HCT116 (cell line): ENCODE results near the gene MYBL2. TPM values are rescaled to one million over a fixed set of nuclear protein-coding genes. Genes with fewer than 3 reads are reported as not detected.

Source experiments
- ATAC-seq: fragments of 200-7000 bp; cut with Tn5 transposase; 2 replicates; pipeline ENCODE4 v1.9.1; 2020; ENCODE audit warnings: mild to moderate bottlenecking, moderate library complexity
- BruUV-seq: library from RNA; stranded (reverse); fragments of 400-500 nt; replicated peaks from 2 replicates; lab custom pipeline; 2021; lab: Mats Ljungman, UMichigan
- CTCF ChIA-PET: fragments of 300-600 bp; sonication (Branson Sonifier 250); formaldehyde crosslinking; loops from one replicate; lab custom pipeline; 2021; ENCODE audit warnings: antibody characterized with exemption; lab: Charles Lee
- POLR2A ChIA-PET: fragments of 300-600, 350-600 bp; sonication (Branson Sonifier 250); formaldehyde crosslinking; loops from one replicate; lab custom pipeline; 2021; ENCODE audit warnings: antibody characterized with exemption; lab: Charles Lee
- RAD21 ChIA-PET, 2 experiments: fragments of 300-600 bp; sonication (Branson Sonifier 250); formaldehyde crosslinking; loops; one replicate each; lab custom pipeline; 2023; ENCODE audit warnings: low total read pairs in 2 of 2; ENCODE audit not compliant: uncharacterized antibody in 2 of 2, unreplicated experiment in 2 of 2, low non-redundant PET in 1 of 2; lab: Charles Lee
- DNase-seq: peaks from one replicate; pipeline ENCODE4 v3.0.0-alpha.2; 2010; ENCODE audit warnings: low read depth, low spot score
- H2AFZ ChIP-seq: fragments of 200-600 bp; shearing (Covaris generic), sonication (generic); 2 replicates; pipeline ENCODE4 v1.6.1; 2017; ENCODE audit warnings: low read depth, mixed run types, mixed read lengths, antibody characterized with exemption, low read length; ENCODE audit not compliant: poor library complexity, severe bottlenecking
- H3K27ac ChIP-seq: 2 replicates; pipeline ENCODE4 v1.5.1; 2012; ENCODE audit warnings: low read depth, low read length
- H3K27me3 ChIP-seq: fragments of 200-600 bp; sonication (generic); 2 replicates; pipeline ENCODE4 v1.6.1; 2016; ENCODE audit warnings: mixed run types, low read length, mixed read lengths; ENCODE audit not compliant: insufficient read depth
- H3K36me3 ChIP-seq, 2 experiments: fragments of 200-500 bp in 1 of 2; fragments of 200-600 bp in 1 of 2; sonication (Bioruptor generic) in 1 of 2; sonication (generic) in 1 of 2; 2 replicates each; pipeline versions ENCODE4 v1.5.1 to v1.6.1; 2014 to 2016; ENCODE audit warnings: low read length in 2 of 2, inconsistent platforms in 1 of 2, mixed read lengths in 1 of 2, mixed run types in 1 of 2; ENCODE audit not compliant: insufficient read depth in 2 of 2, control insufficient read depth in 1 of 2
- H3K4me1 ChIP-seq, 2 experiments: fragments of 200-600 bp in 1 of 2; sonication (generic) in 1 of 2; 2 replicates each; pipeline versions ENCODE4 v1.5.1 to v1.6.1; 2012 to 2017; ENCODE audit warnings: low read length in 2 of 2, inconsistent platforms in 1 of 2, mild to moderate bottlenecking in 1 of 2, mixed read lengths in 1 of 2, mixed run types in 1 of 2, moderate library complexity in 1 of 2; ENCODE audit not compliant: insufficient read depth in 2 of 2, control insufficient read depth in 1 of 2
- H3K4me2 ChIP-seq: fragments of 200-600 bp; sonication (generic); 2 replicates; pipeline ENCODE4 v1.6.1; 2017; ENCODE audit warnings: mixed run types, low read length, mixed read lengths
- H3K4me3 ChIP-seq, 2 experiments: fragments of 200-600 bp in 1 of 2; sonication (generic) in 1 of 2; replicated peaks in 1 of 2; 2 replicates each; pipeline ENCODE4 v1.5.1; 2011 to 2016; ENCODE audit warnings: low read length in 2 of 2, control low read depth in 1 of 2, low read depth in 1 of 2, mild to moderate bottlenecking in 1 of 2, mixed read lengths in 1 of 2, mixed run types in 1 of 2
- H3K79me2 ChIP-seq: fragments of 200-600 bp; sonication (generic); 2 replicates; pipeline ENCODE4 v1.6.1; 2017; ENCODE audit warnings: mild to moderate bottlenecking, mixed run types, low read length, moderate library complexity, mixed read lengths; ENCODE audit not compliant: insufficient read depth
- H3K9ac ChIP-seq: fragments of 200-600 bp; sonication (generic); 2 replicates; pipeline ENCODE4 v1.6.1; 2016; ENCODE audit warnings: low read length, mixed read lengths
- H3K9me2 ChIP-seq: fragments of 200-600 bp; sonication (generic), shearing (Covaris generic); 2 replicates; pipeline ENCODE4 v1.6.1; 2017; ENCODE audit warnings: mixed run types, mild to moderate bottlenecking, moderate library complexity; ENCODE audit not compliant: insufficient read depth
- H3K9me3 ChIP-seq, 2 experiments: fragments of 200-500 bp in 1 of 2; fragments of 200-600 bp in 1 of 2; sonication (Bioruptor generic) in 1 of 2; sonication (generic) in 1 of 2; 2 replicates each; pipeline ENCODE4 v1.6.1; 2014 to 2017; ENCODE audit warnings: low read length in 2 of 2, mixed read lengths in 2 of 2, inconsistent platforms in 1 of 2, low read depth in 1 of 2, mild to moderate bottlenecking in 1 of 2, mixed run types in 1 of 2, moderate library complexity in 1 of 2; ENCODE audit not compliant: control insufficient read depth in 1 of 2, insufficient read depth in 1 of 2
- H4K20me1 ChIP-seq: fragments of 200-600 bp; sonication (generic), shearing (Covaris generic); 2 replicates; pipeline ENCODE4 v1.6.1; 2017; ENCODE audit warnings: mixed run types, mild to moderate bottlenecking, moderate library complexity; ENCODE audit not compliant: insufficient read depth
- CBX3 ChIP-seq: IDR thresholded peaks from 2 replicates; pipeline ENCODE4 v1.6.1; 2012; ENCODE audit warnings: low read depth
- ELF1 ChIP-seq: IDR thresholded peaks from 2 replicates; pipeline ENCODE4 v1.6.1; 2012; ENCODE audit warnings: low read depth, borderline replicate concordance
- EZH2 ChIP-seq: fragments of 200-600 bp; sonication (generic); IDR thresholded peaks from 2 replicates; pipeline ENCODE4 v1.6.1; 2017; ENCODE audit warnings: antibody characterized with exemption, mixed run types
- EZH2phosphoT487 ChIP-seq: fragments of 200-600 bp; IDR thresholded peaks from 2 replicates; pipeline ENCODE4 v1.6.1; 2018; ENCODE audit warnings: antibody characterized with exemption, borderline replicate concordance
- FOSL1 ChIP-seq: IDR thresholded peaks from 2 replicates; pipeline ENCODE4 v1.6.1; 2012; ENCODE audit warnings: low read depth
- POLR2A ChIP-seq: IDR thresholded peaks from 2 replicates; pipeline ENCODE4 v1.7.0; 2011; ENCODE audit warnings: borderline replicate concordance; ENCODE audit not compliant: insufficient read depth, insufficient read length; ENCODE audit errors: extremely low read depth
- SIN3A ChIP-seq: IDR thresholded peaks from 2 replicates; pipeline ENCODE4 v1.6.1; 2012; ENCODE audit warnings: low read depth
- SP1 ChIP-seq: IDR thresholded peaks from 2 replicates; pipeline ENCODE4 v1.6.1; 2012; ENCODE audit warnings: low read depth
- SRF ChIP-seq: IDR thresholded peaks from 2 replicates; pipeline ENCODE4 v1.6.1; 2012; ENCODE audit warnings: low read depth
- TCF7L2 ChIP-seq: IDR thresholded peaks from 2 replicates; pipeline ENCODE4 v1.7.0; 2011; ENCODE audit warnings: borderline replicate concordance, inconsistent platforms; ENCODE audit not compliant: insufficient read depth, insufficient read length; ENCODE audit errors: extremely low read depth
- YY1 ChIP-seq: IDR thresholded peaks from 2 replicates; pipeline ENCODE4 v1.6.1; 2011; ENCODE audit warnings: low read length, low read depth, moderate library complexity, mild to moderate bottlenecking; ENCODE audit not compliant: insufficient replicate concordance; ENCODE audit errors: extremely low read depth
- ZFX ChIP-seq: fragments of 450-650 bp; IDR thresholded peaks from 2 replicates; pipeline ENCODE4 v1.6.1; 2017
- ZNF274 ChIP-seq: fragments of 200-500 bp; sonication (Bioruptor generic); IDR thresholded peaks from 2 replicates; pipeline ENCODE4 v1.6.1; 2014; ENCODE audit warnings: mild to moderate bottlenecking, low read depth, low read length, inconsistent platforms
- intact Hi-C: fragments of 100-400 bp; cut with micrococcal nuclease; formaldehyde crosslinking; loops from 2 replicates; pipeline ENCODE4 v1.10.0; 2022
- total RNA-seq: library from RNA; stranded (reverse); gene quantifications from one replicate; pipeline ENCODE4 v1.2.1, GENCODE V29; 2021; ENCODE audit not compliant: unreplicated experiment
- TF ChIP-seq, protein P1 (sequence below): IDR thresholded peaks from 2 replicates; pipeline ENCODE4 v1.6.1; 2011; ENCODE audit warnings: mild to moderate bottlenecking, low read length, moderate library complexity; ENCODE audit not compliant: insufficient replicate concordance; ENCODE audit errors: extremely low read depth
- TF ChIP-seq, protein P2 (sequence below), 3 experiments: fragments of 200-600 bp in 1 of 3; sonication (generic) in 1 of 3; IDR thresholded peaks in 2 of 3; conservative IDR thresholded peaks in 1 of 3; 2 replicates each; pipeline ENCODE4 v1.5.1; 2012 to 2017; ENCODE audit warnings: low read depth in 2 of 3, low read length in 2 of 3, antibody characterized with exemption in 1 of 3, borderline replicate concordance in 1 of 3, control low read depth in 1 of 3, mild to moderate bottlenecking in 1 of 3, mixed read lengths in 1 of 3, mixed run types in 1 of 3, moderate library complexity in 1 of 3; ENCODE audit not compliant: insufficient read depth in 1 of 3

Gene MYBL2
- total RNA-seq, 1 experiment from 2014 or later = 92.1 TPM

- no peak for DNase-seq
Observed at GRCh38 chr20:43726811-43727338, 60.0 kb downstream of the MYBL2 start, which contains the start of gene GTSF1L. Gene GTSF1L, minus strand, starts transcription at chr20:43727002. Its CDS starts 308 bp downstream, at chr20:43726694.

More at GRCh38 chr20:43726811-43727338, 60.0 kb downstream of the MYBL2 start, which contains the start of gene GTSF1L:
- ChIA-PET RAD21 (no interaction called here), CTCF (no interaction called here), POLR2A (no interaction called here)
- no TSS peak for BruUV-seq
- Histone ChIP-seq H3K9me2 (no peaks in the 10 kb centered on the region), H3K79me2 (no peaks in the 10 kb centered on the region), H3K36me3 (no peaks in the 10 kb centered on the region), H3K4me1 (no peaks in the 10 kb centered on the region), H3K4me3 (no peak within 1 kb of the TSS), H4K20me1 (no peaks in the 10 kb centered on the region), H3K4me2 (no peak within 1 kb of the TSS), H3K9me3 (no peaks in the 10 kb centered on the region), H2AFZ (no peak within 1 kb of the TSS), H3K27ac (no peak within 1 kb of the TSS), H3K27me3 (no peaks in the 10 kb centered on the region), H3K9ac (no peak within 1 kb of the TSS)
- intact Hi-C loops = no loop called here
- no peak for ATAC-seq
- TF ChIP-seq CBX3 (no peak), EZH2 (no peak), ZFX (no peak), SIN3A (no peak), EZH2phosphoT487 (no peak), POLR2A (no peak), ELF1 (no peak), YY1 (no peak), SRF (no peak), TCF7L2 (no peak), FOSL1 (no peak), ZNF274 (no peak), SP1 (no peak)
- TF ChIP-seq, protein P1, sequence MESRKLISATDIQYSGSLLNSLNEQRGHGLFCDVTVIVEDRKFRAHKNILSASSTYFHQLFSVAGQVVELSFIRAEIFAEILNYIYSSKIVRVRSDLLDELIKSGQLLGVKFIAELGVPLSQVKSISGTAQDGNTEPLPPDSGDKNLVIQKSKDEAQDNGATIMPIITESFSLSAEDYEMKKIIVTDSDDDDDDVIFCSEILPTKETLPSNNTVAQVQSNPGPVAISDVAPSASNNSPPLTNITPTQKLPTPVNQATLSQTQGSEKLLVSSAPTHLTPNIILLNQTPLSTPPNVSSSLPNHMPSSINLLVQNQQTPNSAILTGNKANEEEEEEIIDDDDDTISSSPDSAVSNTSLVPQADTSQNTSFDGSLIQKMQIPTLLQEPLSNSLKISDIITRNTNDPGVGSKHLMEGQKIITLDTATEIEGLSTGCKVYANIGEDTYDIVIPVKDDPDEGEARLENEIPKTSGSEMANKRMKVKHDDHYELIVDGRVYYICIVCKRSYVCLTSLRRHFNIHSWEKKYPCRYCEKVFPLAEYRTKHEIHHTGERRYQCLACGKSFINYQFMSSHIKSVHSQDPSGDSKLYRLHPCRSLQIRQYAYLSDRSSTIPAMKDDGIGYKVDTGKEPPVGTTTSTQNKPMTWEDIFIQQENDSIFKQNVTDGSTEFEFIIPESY = no peak
- TF ChIP-seq, protein P2, sequence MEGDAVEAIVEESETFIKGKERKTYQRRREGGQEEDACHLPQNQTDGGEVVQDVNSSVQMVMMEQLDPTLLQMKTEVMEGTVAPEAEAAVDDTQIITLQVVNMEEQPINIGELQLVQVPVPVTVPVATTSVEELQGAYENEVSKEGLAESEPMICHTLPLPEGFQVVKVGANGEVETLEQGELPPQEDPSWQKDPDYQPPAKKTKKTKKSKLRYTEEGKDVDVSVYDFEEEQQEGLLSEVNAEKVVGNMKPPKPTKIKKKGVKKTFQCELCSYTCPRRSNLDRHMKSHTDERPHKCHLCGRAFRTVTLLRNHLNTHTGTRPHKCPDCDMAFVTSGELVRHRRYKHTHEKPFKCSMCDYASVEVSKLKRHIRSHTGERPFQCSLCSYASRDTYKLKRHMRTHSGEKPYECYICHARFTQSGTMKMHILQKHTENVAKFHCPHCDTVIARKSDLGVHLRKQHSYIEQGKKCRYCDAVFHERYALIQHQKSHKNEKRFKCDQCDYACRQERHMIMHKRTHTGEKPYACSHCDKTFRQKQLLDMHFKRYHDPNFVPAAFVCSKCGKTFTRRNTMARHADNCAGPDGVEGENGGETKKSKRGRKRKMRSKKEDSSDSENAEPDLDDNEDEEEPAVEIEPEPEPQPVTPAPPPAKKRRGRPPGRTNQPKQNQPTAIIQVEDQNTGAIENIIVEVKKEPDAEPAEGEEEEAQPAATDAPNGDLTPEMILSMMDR (IDR thresholded peaks at IDR 0.05 in 2 of 3, conservative IDR thresholded peaks at IDR 0.05 in 1 of 3; ENCODE audit: borderline replicate concordance in 1 of 3, insufficient read depth in 1 of 3, low read depth in 2 of 3, low read length in 2 of 3) = no peak
